GM12878 (cell line): ENCODE data around the gene AKNA. TPM values are rescaled to one million over a fixed set of nuclear protein-coding genes. Genes with fewer than 3 reads are reported as not detected.

Experiments used
- ATAC-seq: fragments of 200-7000 bp; cut with Tn5 transposase; 3 replicates; pipeline ENCODE4 v1.9.1; 2020; ENCODE audit warnings: mild to moderate bottlenecking, moderate library complexity
- BruUV-seq: library from RNA; stranded (reverse); fragments of 400-500 nt; replicated peaks from 2 replicates; lab custom pipeline; 2021; lab: Mats Ljungman, UMichigan
- CTCF ChIA-PET: fragments of 300-600 bp; sonication (Branson Sonifier 250); formaldehyde crosslinking; extraction: SDS; loops from one replicate; lab custom pipeline; 2021; ENCODE audit warnings: inconsistent platforms; lab: Yijun Ruan, JAX
- POLR2A ChIA-PET: fragments of 350-600 bp; formaldehyde crosslinking; extraction: SDS; loops from one replicate; lab custom pipeline; 2021; ENCODE audit warnings: inconsistent platforms; lab: Charles Lee
- RAD21 ChIA-PET: fragments of 300-600 bp; sonication (Branson Sonifier 250); formaldehyde crosslinking; loops from one replicate; lab custom pipeline; 2023; ENCODE audit warnings: antibody characterized with exemption; ENCODE audit not compliant: unreplicated experiment; lab: Charles Lee
- SMC1A ChIA-PET: fragments of 300-600 bp; sonication (Branson Sonifier 250); formaldehyde crosslinking; loops from one replicate; lab custom pipeline; 2023; ENCODE audit not compliant: unreplicated experiment, uncharacterized antibody; lab: Charles Lee
- DNase-seq: peaks from one replicate; pipeline ENCODE4 v3.0.0-alpha.2; 2011; ENCODE audit warnings: low read depth, low spot score
- FAIRE-seq: peaks from 3 replicates; lab custom pipeline; 2011; peaks lifted over from hg19 to GRCh38; lab: Jason Lieb, UNC
- H2AFZ ChIP-seq: 2 replicates; pipeline ENCODE4 v1.6.0; 2011; ENCODE audit warnings: low read depth, low read length, control low read depth; ENCODE audit not compliant: control insufficient read depth
- H3K27ac ChIP-seq: 2 replicates; pipeline ENCODE4 v1.5.1; 2011; ENCODE audit warnings: control low read depth; ENCODE audit not compliant: control insufficient read depth, insufficient read depth
- H3K27me3 ChIP-seq, 2 experiments: replicated peaks in 1 of 2; 2 replicates each; pipeline versions ENCODE4 v1.6.0 to v1.6.1; 2011; ENCODE audit warnings: low read length in 1 of 2; ENCODE audit not compliant: control insufficient read depth in 2 of 2, insufficient read depth in 2 of 2
- H3K36me3 ChIP-seq, 2 experiments: 2 replicates each; pipeline ENCODE4 v1.5.1; 2011; ENCODE audit warnings: low read length in 1 of 2; ENCODE audit not compliant: control insufficient read depth in 2 of 2, insufficient read depth in 2 of 2
- H3K4me1 ChIP-seq: 2 replicates; pipeline ENCODE4 v1.6.1; 2011; ENCODE audit warnings: mild to moderate bottlenecking, low read length, moderate library complexity, mixed read lengths; ENCODE audit not compliant: control insufficient read depth, insufficient read depth
- H3K4me2 ChIP-seq: 2 replicates; pipeline ENCODE4 v1.6.0; 2011; ENCODE audit warnings: control low read depth; ENCODE audit not compliant: control insufficient read depth, insufficient read depth
- H3K4me3 ChIP-seq: fragments of 200-600 bp; sonication (generic); 2 replicates; pipeline ENCODE4 v1.5.1; 2016
- H3K79me2 ChIP-seq: 2 replicates; pipeline ENCODE4 v1.6.0; 2011; ENCODE audit warnings: low read length; ENCODE audit not compliant: control insufficient read depth, insufficient read depth
- H3K9ac ChIP-seq: 2 replicates; pipeline ENCODE4 v1.8.0; 2011; ENCODE audit warnings: low read length, control low read depth, mixed read lengths; ENCODE audit not compliant: control insufficient read depth, insufficient read depth
- H3K9me3 ChIP-seq: replicated peaks from 3 replicates; pipeline ENCODE4 v1.5.1; 2011; ENCODE audit warnings: mild to moderate bottlenecking, low read length; ENCODE audit not compliant: control insufficient read depth, insufficient read depth
- H4K20me1 ChIP-seq: 2 replicates; pipeline ENCODE4 v1.6.0; 2011; ENCODE audit not compliant: control insufficient read depth, insufficient read depth
- EZH2 ChIP-seq: IDR thresholded peaks from 2 replicates; pipeline ENCODE4 v1.6.1; 2012; ENCODE audit warnings: low read depth, mild to moderate bottlenecking, control low read depth, inconsistent platforms, low read length, borderline replicate concordance; ENCODE audit not compliant: control insufficient read depth
- IRF4 ChIP-seq: IDR thresholded peaks from 2 replicates; pipeline ENCODE4 v1.6.1; 2011; ENCODE audit warnings: low read depth, low read length
- KAT2A ChIP-seq: conservative IDR thresholded peaks from 2 replicates; pipeline ENCODE4 v1.6.1; 2011; ENCODE audit warnings: low read depth, low read length; ENCODE audit not compliant: control insufficient read depth
- MTA2 ChIP-seq: fragments of 450-650 bp; IDR thresholded peaks from 2 replicates; pipeline ENCODE4 v1.6.1; 2016; ENCODE audit warnings: low read depth, mild to moderate bottlenecking, moderate library complexity
- NR2F1 ChIP-seq: fragments of 450-650 bp; conservative IDR thresholded peaks from 2 replicates; pipeline ENCODE4 v1.6.1; 2017; ENCODE audit warnings: mild to moderate bottlenecking
- RBBP5 ChIP-seq: fragments of 200-600 bp; sonication (generic); conservative IDR thresholded peaks from 2 replicates; pipeline ENCODE4 v1.6.1; 2016
- SMAD5 ChIP-seq: IDR thresholded peaks from 2 replicates; pipeline ENCODE4 v1.6.1; 2016; ENCODE audit warnings: antibody characterized with exemption, low read depth
- WGBS: methylation state at CpG from one replicate; pipeline ENCODE4 v1.1.6; 2016; ENCODE audit warnings: low lambda C conversion rate; ENCODE audit not compliant: insufficient replicate concordance, insufficient coverage; ENCODE audit errors: missing lambda C conversion rate; 5-methylcytosine and 5-hydroxymethylcytosine counted together
- in situ Hi-C: fragments of 300-500 bp; cut with MboI; formaldehyde crosslinking; loops from 9 replicates; pipeline ENCODE4 v1.14.3; 2018; ENCODE audit warnings: mixed read lengths
- intact Hi-C: fragments of 100-400 bp; cut with micrococcal nuclease; formaldehyde crosslinking; loops from one replicate; pipeline ENCODE4 v1.14.2; 2022; ENCODE audit not compliant: unreplicated experiment
- polyA plus RNA-seq, 11 experiments: library from polyadenylated mRNA; depleted of rRNA in 4 of 11; unstranded in 6 of 11; stranded (reverse) in 5 of 11; fragments of >200 nt; fragmentation: Nextera tagmentation in 4 of 11; fragmentation: Illumina TruSeq in 1 of 11; extraction: Ambion mirVana in 4 of 11; extraction: Trizol in 1 of 11; gene quantifications; 1 replicate in 1 of 11; 2 replicates in 10 of 11; pipeline versions ENCODE4 v1.2.1 to v1.2.3, GENCODE V29; 2011 to 2016; ENCODE audit warnings: inconsistent platforms in 2 of 11, missing spikeins in 2 of 11, low read depth in 1 of 11
- total RNA-seq, 4 experiments: library from RNA; depleted of rRNA in 3 of 4; stranded (reverse); fragments of >200 nt in 3 of 4; fragmentation: Illumina TruSeq in 1 of 4; extraction: Trizol in 1 of 4; gene quantifications; 2 replicates each; pipeline versions ENCODE4 v1.2.1 to v1.2.3, GENCODE V29; 2013 to 2021

AKNA gene
- total and polyA plus RNA-seq, 10 of the 15 experiments (the other 5 are each of a cell fraction or from before 2014, with no cell fraction given), result 1.6 to 132 (median 35.3) TPM

DNA sequence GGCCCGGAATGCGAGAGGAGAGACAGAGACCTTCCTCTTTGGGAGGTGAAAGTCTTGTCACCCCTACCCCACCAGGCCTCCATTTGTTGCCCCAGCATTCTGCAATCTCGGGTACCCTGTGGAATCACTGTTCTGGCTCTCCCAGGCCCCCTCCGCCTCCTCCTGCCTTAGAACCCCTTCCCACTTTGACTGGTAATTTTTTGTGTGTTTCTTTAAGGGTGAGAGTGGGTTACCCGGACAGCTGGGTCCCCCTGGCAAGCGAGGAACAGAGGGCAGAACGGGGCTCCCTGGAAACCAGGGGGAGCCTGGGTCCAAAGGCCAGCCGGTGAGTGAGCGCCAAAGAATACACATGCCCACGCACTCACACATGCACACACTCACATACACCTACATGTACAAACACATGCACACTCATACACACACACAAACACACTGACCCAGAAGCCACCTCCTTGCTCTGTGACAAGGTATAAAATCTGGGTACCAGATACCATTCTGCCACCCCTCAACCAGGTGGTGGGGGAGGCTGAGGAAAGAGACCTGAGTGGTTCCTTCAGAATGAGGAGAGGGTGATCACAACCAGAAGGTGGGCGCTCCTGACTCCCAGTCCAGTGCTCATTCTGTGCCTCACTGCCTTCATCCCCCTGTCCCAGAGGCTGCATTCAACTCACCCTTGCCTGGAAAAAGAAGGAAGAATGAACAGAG is 95.7 kb downstream of the AKNA start:
- intact Hi-C loops, result loop anchor here (1.0 kb wide), 3 partner anchors 137 to 210 kb away; partner anchors contain the start of gene COL27A1
- H3K27ac ChIP-seq, result no peak overlapping the region
- H3K27me3 ChIP-seq, result no peaks in the 10 kb centered on the region
- ChIA-PET RAD21 (interaction anchor here (1.4 to 2.7 kb wide), 3 partner anchors 13 to 209 kb away, joined by 3 to 24 read pairs (median 7); no protein-coding TSS in a partner anchor), POLR2A (no interaction called here), SMC1A (interaction anchor here (1.0 to 1.7 kb wide), 4 partner anchors 13 to 210 kb away, joined by 3 to 7 read pairs (median 6); no protein-coding TSS in a partner anchor), CTCF (interaction anchor here (0.6 to 5.8 kb wide), 9 partner anchors 12 to 256 kb away, joined by 3 to 61 read pairs (median 5); partner anchors contain the start of gene COL27A1)
- no peak overlapping the region for H3K4me2 ChIP-seq
- in situ Hi-C loops, result loop anchor here (25.0 kb wide), 1 partner anchor 205 kb away; the partner anchor contains the start of genes AMBP and KIF12
- FAIRE-seq (no peak), ATAC-seq (no peak), DNase-seq (no peak)
- H3K4me1 ChIP-seq, result no peaks in the 10 kb centered on the region
- H2AFZ ChIP-seq, result no peak overlapping the region
- no peaks in the 10 kb centered on the region for H3K79me2 ChIP-seq
- WGBS, result 45% methylated on average over 11 of the region's 11 CpGs
- H4K20me1 ChIP-seq, result 0 out of 2 replicates have a peak, but pooled peaks cover 2% of the 10 kb centered on the region
- no peak overlapping the region for H3K9ac ChIP-seq
- BruUV-seq, result no TSS peak
- H3K36me3 ChIP-seq, result no peaks in the 10 kb centered on the region
- no peak overlapping the region for H3K4me3 ChIP-seq
- TF ChIP-seq SMAD5 (no peak), EZH2 (no peak), RBBP5 (no peak), KAT2A (no peak), MTA2 (no peak), NR2F1 (no peak), IRF4 (no peak)
- H3K9me3 ChIP-seq, result no peaks in the 10 kb centered on the region
